Fibroblast of lung (primary cell): ENCODE measurements around the gene VSIR. TPM values are rescaled to one million over a fixed set of nuclear protein-coding genes. Genes with fewer than 3 reads are reported as not detected.
A peak's percentile ranks its signal among the peaks of the same experiment; 100 is the strongest.

ENCODE experiments used
- DNase-seq, 2 donors: peaks; one replicate each; pipeline versions ENCODE4 v3.0.0 to v3.0.0-alpha.2; 2010; ENCODE audit warnings: low read depth in 2 of 2
- H2AFZ ChIP-seq: 2 replicates; pipeline ENCODE4 v1.5.1; 2012; ENCODE audit warnings: low read length, control low read depth, inconsistent platforms
- H3K27ac ChIP-seq: 2 replicates; pipeline ENCODE4 v1.5.1; 2011; ENCODE audit warnings: low read length, control low read depth; ENCODE audit not compliant: insufficient read depth
- H3K27me3 ChIP-seq: 2 replicates; pipeline ENCODE4 v1.5.1; 2011; ENCODE audit warnings: mild to moderate bottlenecking, low read length; ENCODE audit not compliant: control insufficient read depth, insufficient read depth
- H3K36me3 ChIP-seq: 2 replicates; pipeline ENCODE4 v1.5.1; 2011; ENCODE audit warnings: low read length; ENCODE audit not compliant: control insufficient read depth, insufficient read depth
- H3K4me1 ChIP-seq: 2 replicates; pipeline ENCODE4 v1.5.1; 2011; ENCODE audit warnings: low read length; ENCODE audit not compliant: control insufficient read depth, insufficient read depth; ENCODE audit errors: extremely low read depth
- H3K4me2 ChIP-seq: 2 replicates; pipeline ENCODE4 v1.5.1; 2011; ENCODE audit warnings: low read length, control low read depth; ENCODE audit not compliant: insufficient read depth; ENCODE audit errors: extremely low read depth
- H3K4me3 ChIP-seq, 4 experiments: fragments of 200-600 bp in 1 of 4; sonication (generic) in 1 of 4; replicated peaks in 1 of 4; 2 replicates each; pipeline ENCODE4 v1.5.1; 2011 to 2016; ENCODE audit warnings: low read length in 4 of 4, low read depth in 3 of 4, mild to moderate bottlenecking in 3 of 4, control low read depth in 2 of 4, inconsistent platforms in 1 of 4, mixed read lengths in 1 of 4; ENCODE audit not compliant: insufficient read depth in 1 of 4; ENCODE audit errors: control extremely low read depth in 1 of 4
- H3K79me2 ChIP-seq: 2 replicates; pipeline ENCODE4 v1.5.1; 2012; ENCODE audit warnings: mild to moderate bottlenecking, low read length, inconsistent platforms; ENCODE audit not compliant: control insufficient read depth, insufficient read depth
- H3K9ac ChIP-seq: 2 replicates; pipeline ENCODE4 v1.5.1; 2011; ENCODE audit warnings: mild to moderate bottlenecking, low read length, control low read depth; ENCODE audit not compliant: insufficient read depth
- H3K9me3 ChIP-seq: 2 replicates; pipeline ENCODE4 v1.5.1; 2012; ENCODE audit warnings: low read depth, low read length; ENCODE audit not compliant: control insufficient read depth, insufficient read depth
- H4K20me1 ChIP-seq: 2 replicates; pipeline ENCODE4 v1.5.1; 2011; ENCODE audit warnings: low read length; ENCODE audit not compliant: control insufficient read depth, insufficient read depth; ENCODE audit errors: extremely low read depth
- EZH2 ChIP-seq: IDR thresholded peaks from 2 replicates; pipeline ENCODE4 v1.5.1; 2012; ENCODE audit warnings: low read length, control low read depth, mild to moderate bottlenecking; ENCODE audit errors: missing control alignments
- polyA plus RNA-seq, 2 donors: library from polyadenylated mRNA; depleted of rRNA in 1 of 2; stranded (reverse) in 1 of 2; unstranded in 1 of 2; fragments of >200 nt; gene quantifications; 2 replicates each; pipeline ENCODE4 v1.2.1, GENCODE V29; 2011 to 2012; ENCODE audit warnings: missing spikeins in 1 of 2
- total RNA-seq: library from RNA; depleted of rRNA; stranded (reverse); fragments of >200 nt; gene quantifications from 2 replicates; pipeline ENCODE4 v1.2.1, GENCODE V29; 2014
- TF ChIP-seq, protein P1 (sequence below), 2 donors: IDR thresholded peaks in 1 of 2; conservative IDR thresholded peaks in 1 of 2; 1 replicate in 1 of 2; 2 replicates in 1 of 2; pipeline ENCODE4 v1.5.1; 2011 to 2012; ENCODE audit warnings: low read length in 2 of 2, control low read depth in 1 of 2, inconsistent platforms in 1 of 2, low read depth in 1 of 2, mild to moderate bottlenecking in 1 of 2

Gene VSIR
- total and polyA plus RNA-seq, 2 donors (not counting 1 experiment from before 2014, with no cell fraction given): 39.9 to 44.1 TPM

DNA sequence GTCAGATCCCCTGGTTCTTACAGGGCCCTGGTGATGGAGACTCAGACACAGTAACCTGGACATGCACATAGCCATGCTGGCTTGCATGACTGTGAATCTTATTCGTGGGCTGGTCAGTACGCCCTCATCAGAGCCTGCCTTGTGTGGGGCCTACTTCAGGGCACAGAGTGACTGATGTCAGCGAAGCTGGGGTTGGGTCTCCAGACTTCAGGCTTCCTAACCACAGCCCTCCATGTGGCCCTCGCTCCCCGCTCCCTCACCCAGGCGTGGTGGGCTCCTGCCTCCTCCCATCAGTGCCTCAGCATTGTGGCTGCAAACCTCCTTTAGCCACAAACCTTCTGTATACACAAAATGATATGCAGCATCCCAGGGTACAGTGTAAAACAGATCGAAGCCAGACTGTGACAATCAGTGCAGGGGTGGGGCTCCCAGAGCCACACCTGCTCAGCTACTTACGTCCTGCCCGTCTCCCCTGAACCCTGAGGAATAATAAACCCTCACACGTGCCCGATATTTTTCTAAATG lies 46.7 kb downstream of the VSIR start:
- Histone ChIP-seq H3K27me3 (peaks cover 3% of the 10 kb centered on the region), H2AFZ (no peak overlapping the region), H4K20me1 (no peaks in the 10 kb centered on the region), H3K4me2 (no peak overlapping the region), H3K27ac (no peak overlapping the region), H3K36me3 (no peaks in the 10 kb centered on the region), H3K9me3 (no peaks in the 10 kb centered on the region), H3K4me1 (peaks cover 7% of the 10 kb centered on the region), H3K9ac (no peak overlapping the region), H3K4me3 (no peak overlapping the region), H3K79me2 (no peaks in the 10 kb centered on the region)
- DNase-seq: no peak
- TF ChIP-seq, protein P1, sequence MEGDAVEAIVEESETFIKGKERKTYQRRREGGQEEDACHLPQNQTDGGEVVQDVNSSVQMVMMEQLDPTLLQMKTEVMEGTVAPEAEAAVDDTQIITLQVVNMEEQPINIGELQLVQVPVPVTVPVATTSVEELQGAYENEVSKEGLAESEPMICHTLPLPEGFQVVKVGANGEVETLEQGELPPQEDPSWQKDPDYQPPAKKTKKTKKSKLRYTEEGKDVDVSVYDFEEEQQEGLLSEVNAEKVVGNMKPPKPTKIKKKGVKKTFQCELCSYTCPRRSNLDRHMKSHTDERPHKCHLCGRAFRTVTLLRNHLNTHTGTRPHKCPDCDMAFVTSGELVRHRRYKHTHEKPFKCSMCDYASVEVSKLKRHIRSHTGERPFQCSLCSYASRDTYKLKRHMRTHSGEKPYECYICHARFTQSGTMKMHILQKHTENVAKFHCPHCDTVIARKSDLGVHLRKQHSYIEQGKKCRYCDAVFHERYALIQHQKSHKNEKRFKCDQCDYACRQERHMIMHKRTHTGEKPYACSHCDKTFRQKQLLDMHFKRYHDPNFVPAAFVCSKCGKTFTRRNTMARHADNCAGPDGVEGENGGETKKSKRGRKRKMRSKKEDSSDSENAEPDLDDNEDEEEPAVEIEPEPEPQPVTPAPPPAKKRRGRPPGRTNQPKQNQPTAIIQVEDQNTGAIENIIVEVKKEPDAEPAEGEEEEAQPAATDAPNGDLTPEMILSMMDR (conservative IDR thresholded peaks at IDR 0.05 in 1 of 2, IDR thresholded peaks at IDR 0.05 in 1 of 2; ENCODE audit: low read depth in 1 of 2, low read length in 2 of 2): no peak
- no peak for TF ChIP-seq EZH2

DNA sequence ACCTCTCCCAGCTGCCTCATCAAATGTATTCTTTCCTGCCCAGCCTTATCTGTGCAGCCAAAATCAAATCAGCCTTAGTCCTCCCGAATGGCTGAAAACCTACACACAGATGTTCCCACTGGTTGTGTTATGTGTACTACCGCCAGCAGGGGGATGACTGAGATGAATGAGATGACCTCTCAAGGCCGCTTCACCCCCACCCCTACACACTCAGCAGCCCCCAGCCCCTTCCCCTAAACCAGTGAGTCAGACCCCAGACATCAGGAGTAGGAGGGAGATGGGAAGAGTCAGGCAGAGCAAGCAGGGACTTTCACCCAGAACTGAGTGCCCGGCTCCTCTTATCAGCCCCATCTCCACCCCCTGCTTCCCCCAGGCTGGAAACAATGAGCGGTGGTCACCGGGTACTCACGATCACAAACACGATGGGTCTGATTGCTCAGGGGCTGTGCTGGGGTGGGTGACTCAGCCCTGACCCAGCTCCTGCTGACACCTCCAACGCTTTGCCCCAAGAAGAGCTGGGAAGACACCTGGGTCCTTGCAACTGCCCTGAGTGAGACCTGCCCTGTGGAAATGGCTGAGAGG lies 47.2 kb downstream of the VSIR start:
- H2AFZ ChIP-seq: no peak overlapping the region
- DNase-seq: peak; percentile 23 to 67
- no peaks in the 10 kb centered on the region for H3K79me2 ChIP-seq
- no peaks in the 10 kb centered on the region for H3K36me3 ChIP-seq
- H3K27me3 ChIP-seq: peaks cover 3% of the 10 kb centered on the region
- H3K4me3 ChIP-seq: no peak overlapping the region
- no peak overlapping the region for H3K4me2 ChIP-seq
- no peak overlapping the region for H3K27ac ChIP-seq
- H3K9ac ChIP-seq: no peak overlapping the region
- no peaks in the 10 kb centered on the region for H3K9me3 ChIP-seq
- no peaks in the 10 kb centered on the region for H4K20me1 ChIP-seq
- H3K4me1 ChIP-seq: peaks cover 7% of the 10 kb centered on the region
- TF ChIP-seq, protein P1 (conservative IDR thresholded peaks at IDR 0.05 in 1 of 2, IDR thresholded peaks at IDR 0.05 in 1 of 2; ENCODE audit: low read depth in 1 of 2, low read length in 2 of 2): peak; percentile 28 to 45
- TF ChIP-seq EZH2: no peak

DNA sequence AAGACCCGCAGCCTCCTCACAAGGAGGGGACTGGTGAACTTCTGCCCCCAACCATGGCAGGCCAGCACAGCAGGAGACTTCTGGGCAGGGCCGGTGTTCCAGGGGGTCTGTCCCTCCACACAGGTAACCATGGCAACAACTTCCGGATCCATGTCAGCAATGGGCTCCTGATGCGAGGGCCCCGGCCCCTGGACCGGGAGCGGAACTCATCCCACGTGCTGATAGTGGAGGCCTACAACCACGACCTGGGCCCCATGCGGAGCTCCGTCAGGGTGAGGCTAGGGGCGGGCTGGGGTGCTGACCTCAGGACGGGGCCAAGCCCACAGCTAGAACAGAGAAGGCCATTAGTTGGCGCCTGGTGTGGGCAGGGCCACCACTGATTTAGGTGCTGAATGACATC lies 48.1 kb downstream of the VSIR start:
- Histone ChIP-seq H3K9me3 (no peaks in the 10 kb centered on the region), H2AFZ (no peak overlapping the region), H3K4me1 (peaks cover 7% of the 10 kb centered on the region), H3K4me2 (no peak overlapping the region), H3K27ac (no peak overlapping the region), H3K27me3 (peaks cover 3% of the 10 kb centered on the region), H4K20me1 (no peaks in the 10 kb centered on the region), H3K79me2 (no peaks in the 10 kb centered on the region), H3K4me3 (no peak overlapping the region), H3K36me3 (no peaks in the 10 kb centered on the region), H3K9ac (no peak overlapping the region)
- no peak for DNase-seq
- no peak for TF ChIP-seq EZH2
- TF ChIP-seq, protein P1 (conservative IDR thresholded peaks at IDR 0.05 in 1 of 2, IDR thresholded peaks at IDR 0.05 in 1 of 2; ENCODE audit: low read depth in 1 of 2, low read length in 2 of 2): no peak
